Tibial nerve (tissue), 3 donors: Measurements from ENCODE around the gene CDC14B.

Experiments used
- POLR2A ChIP-seq, 2 donors: fragments of 450-650 bp; IDR thresholded peaks; one replicate each; pipeline ENCODE4 v1.6.1; 2017; ENCODE audit warnings: antibody characterized with exemption in 2 of 2, mild to moderate bottlenecking in 2 of 2, moderate library complexity in 2 of 2
- TF ChIP-seq, protein P1 (sequence below), 5 experiments: fragments of 200-600 bp in 3 of 5; fragments of 450-650 bp in 2 of 5; sonication (generic) in 3 of 5; IDR thresholded peaks; one replicate each; pipeline ENCODE4 v1.5.1; 2016 to 2019; ENCODE audit warnings: antibody characterized with exemption in 5 of 5, mild to moderate bottlenecking in 3 of 5, moderate library complexity in 2 of 5

DNA sequence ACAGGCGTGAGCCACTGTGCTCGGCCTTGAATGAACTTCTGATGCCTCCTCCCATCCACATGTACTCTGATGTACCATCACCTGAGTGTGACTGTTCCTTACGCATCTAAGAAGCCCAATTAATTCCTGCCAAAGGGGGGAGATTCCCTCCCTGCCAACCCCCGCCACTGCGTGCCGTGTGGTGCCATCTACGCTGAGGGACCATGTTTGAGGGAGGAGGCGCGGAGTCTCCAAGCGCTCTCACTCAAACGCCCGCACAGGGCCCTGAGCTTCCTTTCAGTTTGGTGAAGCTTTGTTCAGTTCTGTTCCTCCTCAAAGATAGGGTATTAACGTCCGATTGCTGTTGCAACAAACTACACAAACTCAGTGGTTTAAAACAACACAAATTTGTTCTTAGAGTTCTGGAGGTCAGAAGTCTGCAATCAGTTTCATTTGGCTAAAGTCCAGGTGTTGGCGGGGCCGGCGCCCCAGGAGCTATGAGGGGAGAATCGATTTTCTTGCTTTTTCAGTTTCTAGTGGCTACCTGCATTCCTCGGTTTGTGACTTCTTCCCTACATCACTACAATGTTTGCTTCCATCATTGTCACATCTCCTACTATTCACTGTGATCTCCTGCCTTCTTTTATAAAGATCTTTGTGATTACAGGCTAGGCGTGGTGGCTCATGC lies 49.4 kb upstream of the CDC14B start:
- no peak for TF ChIP-seq POLR2A (IDR thresholded peaks at IDR 0.05)
- TF ChIP-seq, protein P1, sequence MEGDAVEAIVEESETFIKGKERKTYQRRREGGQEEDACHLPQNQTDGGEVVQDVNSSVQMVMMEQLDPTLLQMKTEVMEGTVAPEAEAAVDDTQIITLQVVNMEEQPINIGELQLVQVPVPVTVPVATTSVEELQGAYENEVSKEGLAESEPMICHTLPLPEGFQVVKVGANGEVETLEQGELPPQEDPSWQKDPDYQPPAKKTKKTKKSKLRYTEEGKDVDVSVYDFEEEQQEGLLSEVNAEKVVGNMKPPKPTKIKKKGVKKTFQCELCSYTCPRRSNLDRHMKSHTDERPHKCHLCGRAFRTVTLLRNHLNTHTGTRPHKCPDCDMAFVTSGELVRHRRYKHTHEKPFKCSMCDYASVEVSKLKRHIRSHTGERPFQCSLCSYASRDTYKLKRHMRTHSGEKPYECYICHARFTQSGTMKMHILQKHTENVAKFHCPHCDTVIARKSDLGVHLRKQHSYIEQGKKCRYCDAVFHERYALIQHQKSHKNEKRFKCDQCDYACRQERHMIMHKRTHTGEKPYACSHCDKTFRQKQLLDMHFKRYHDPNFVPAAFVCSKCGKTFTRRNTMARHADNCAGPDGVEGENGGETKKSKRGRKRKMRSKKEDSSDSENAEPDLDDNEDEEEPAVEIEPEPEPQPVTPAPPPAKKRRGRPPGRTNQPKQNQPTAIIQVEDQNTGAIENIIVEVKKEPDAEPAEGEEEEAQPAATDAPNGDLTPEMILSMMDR (IDR thresholded peaks at IDR 0.05), result no peak
